ENCODE data around the gene SYT8. TPM values are rescaled to one million over a fixed set of nuclear protein-coding genes. Genes with fewer than 3 reads are reported as not detected.

The SYT8 gene
- total RNA-seq, 1 donor from 2014 or later, result not detected

DNA sequence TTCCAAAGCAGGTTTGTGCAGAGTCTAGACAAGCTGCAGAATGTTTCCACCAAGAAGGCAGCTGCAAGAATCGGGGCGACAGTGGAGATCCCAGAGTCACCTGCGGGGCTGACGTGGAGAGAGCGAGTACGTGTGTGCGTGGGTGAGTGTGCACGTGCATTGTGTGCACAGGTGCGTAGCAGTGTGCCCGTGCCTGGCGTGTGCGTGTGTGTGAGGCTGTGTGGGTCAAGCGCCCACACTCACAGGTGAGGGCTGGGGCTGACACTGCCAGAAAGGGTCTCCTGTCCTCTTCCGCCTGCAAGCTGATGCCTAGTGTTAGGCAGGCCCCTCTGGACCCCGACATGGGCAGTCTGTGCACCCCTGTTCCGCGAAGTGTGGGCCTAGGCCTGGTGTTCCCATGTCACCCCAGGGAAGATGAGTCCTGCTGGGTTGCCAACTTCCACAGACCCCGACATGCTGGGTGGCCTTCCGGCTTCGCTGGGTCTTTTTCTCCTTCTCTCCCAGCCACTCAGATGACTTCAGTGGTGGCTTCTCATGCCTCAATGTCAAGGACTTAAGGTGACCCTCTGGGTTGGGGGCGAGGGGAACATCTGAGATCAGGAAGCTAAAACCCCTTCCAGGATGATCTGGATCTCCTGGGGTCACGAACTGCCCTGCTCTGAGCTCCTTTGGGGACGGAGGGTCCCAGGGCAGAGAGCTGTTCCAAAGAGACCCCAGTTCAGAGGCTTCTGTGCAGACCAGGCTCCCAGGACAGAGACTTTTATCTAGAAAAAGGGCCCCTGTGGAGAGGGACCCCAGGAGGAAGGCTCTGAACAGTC lies 10.4 kb upstream of the SYT8 start:
- Histone ChIP-seq H3K36me3 (no peaks in the 10 kb centered on the region), H3K9me3 (replicated peaks) (peaks cover 1% of the 10 kb centered on the region), H3K27ac (replicated peaks) (no peak overlapping the region), H3K4me1 (peaks cover 16% of the 10 kb centered on the region), H3K4me3 (no peak overlapping the region), H3K27me3 (ENCODE audit: low read depth) (peaks cover 19% of the 10 kb centered on the region)
- TF ChIP-seq, protein P1, sequence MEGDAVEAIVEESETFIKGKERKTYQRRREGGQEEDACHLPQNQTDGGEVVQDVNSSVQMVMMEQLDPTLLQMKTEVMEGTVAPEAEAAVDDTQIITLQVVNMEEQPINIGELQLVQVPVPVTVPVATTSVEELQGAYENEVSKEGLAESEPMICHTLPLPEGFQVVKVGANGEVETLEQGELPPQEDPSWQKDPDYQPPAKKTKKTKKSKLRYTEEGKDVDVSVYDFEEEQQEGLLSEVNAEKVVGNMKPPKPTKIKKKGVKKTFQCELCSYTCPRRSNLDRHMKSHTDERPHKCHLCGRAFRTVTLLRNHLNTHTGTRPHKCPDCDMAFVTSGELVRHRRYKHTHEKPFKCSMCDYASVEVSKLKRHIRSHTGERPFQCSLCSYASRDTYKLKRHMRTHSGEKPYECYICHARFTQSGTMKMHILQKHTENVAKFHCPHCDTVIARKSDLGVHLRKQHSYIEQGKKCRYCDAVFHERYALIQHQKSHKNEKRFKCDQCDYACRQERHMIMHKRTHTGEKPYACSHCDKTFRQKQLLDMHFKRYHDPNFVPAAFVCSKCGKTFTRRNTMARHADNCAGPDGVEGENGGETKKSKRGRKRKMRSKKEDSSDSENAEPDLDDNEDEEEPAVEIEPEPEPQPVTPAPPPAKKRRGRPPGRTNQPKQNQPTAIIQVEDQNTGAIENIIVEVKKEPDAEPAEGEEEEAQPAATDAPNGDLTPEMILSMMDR (IDR thresholded peaks at IDR 0.05; ENCODE audit: borderline replicate concordance), result no peak
- intact Hi-C loops (cut with micrococcal nuclease), result no loop called here
- no peak for DNase-seq

DNA sequence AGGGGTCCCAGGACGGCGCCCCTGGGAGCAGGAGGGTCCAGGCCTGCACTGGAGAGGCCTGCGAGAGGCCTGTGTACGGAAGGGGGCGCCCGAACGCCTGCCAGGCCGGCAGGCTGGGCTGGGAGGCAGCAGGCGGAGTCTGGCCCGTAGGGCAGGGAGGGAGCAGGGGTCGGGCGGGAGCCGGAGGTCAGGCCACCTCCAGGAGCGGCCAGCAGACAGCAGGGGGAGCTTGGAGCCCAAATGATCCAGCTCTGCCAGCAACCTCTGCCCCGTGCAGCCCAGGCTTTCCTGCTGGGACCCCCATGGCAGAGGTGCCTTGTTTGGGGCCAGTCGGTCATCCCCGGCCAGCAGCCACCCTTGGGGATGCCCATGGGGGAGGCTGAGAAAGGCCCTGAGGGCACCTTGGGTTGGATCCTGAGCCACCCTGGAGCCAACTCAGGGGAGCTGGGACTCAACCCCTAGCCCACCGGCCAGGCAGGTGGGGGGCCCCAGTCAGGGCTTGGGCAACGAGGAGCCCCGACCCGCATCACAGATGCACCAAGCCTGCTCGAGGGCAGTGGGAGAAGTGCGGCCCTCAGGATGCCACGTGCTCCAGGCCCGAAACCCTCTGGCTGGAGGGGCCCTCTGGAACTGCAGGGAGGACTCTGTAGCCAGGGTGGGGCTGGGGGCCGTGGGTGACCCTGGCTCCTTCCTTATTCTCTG lies 9.6 kb upstream of the SYT8 start:
- intact Hi-C loops (cut with micrococcal nuclease), result no loop called here
- TF ChIP-seq, protein P1 (IDR thresholded peaks at IDR 0.05; ENCODE audit: borderline replicate concordance), result peak; percentile 54
- H3K4me3 ChIP-seq, result no peak overlapping the region
- DNase-seq, result peak; percentile 50
- H3K36me3 ChIP-seq, result no peaks in the 10 kb centered on the region
- peaks cover 16% of the 10 kb centered on the region for H3K4me1 ChIP-seq
- no peaks in the 10 kb centered on the region for H3K9me3 ChIP-seq (replicated peaks)
- H3K27me3 ChIP-seq (ENCODE audit: low read depth), result peaks cover 21% of the 10 kb centered on the region
- no peak overlapping the region for H3K27ac ChIP-seq (replicated peaks)

DNA sequence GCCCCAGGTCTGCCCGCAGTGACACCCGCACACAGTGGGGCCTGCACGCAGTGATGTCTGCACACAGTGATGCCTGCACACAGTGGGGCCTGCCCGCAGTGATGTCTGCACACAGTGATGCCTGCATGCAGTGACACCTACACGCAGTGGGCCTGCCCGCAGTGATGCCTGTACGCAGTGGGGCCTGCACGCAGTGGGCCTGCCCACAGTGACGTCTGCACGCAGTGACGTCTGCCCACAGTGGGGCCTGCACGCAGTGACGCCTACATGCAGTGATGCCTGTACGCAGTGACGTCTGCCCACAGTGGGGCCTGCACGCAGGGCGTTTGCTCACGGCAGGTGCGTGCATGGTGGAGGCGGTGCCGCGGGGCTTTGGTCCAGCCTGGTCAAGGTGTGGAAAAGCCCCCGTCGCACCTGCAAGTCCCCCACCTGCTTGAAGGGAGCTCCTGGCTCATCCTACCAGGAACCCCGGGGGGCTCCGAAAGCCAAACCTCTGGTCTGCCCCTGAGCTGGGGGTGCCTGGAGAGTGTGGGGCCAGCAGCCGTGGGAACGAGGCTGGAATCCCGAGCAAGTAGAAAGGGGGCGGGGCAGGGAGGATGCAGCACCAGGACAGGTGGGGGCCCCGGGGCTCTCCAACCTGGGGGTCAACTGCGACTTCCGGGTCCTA lies 8.9 kb upstream of the SYT8 start:
- no peak for DNase-seq
- no peaks in the 10 kb centered on the region for H3K9me3 ChIP-seq (replicated peaks)
- peaks cover 21% of the 10 kb centered on the region for H3K27me3 ChIP-seq (ENCODE audit: low read depth)
- TF ChIP-seq, protein P1 (IDR thresholded peaks at IDR 0.05; ENCODE audit: borderline replicate concordance), result no peak
- peaks cover 16% of the 10 kb centered on the region for H3K4me1 ChIP-seq
- intact Hi-C loops (cut with micrococcal nuclease), result no loop called here
- H3K27ac ChIP-seq (replicated peaks), result no peak overlapping the region
- H3K4me3 ChIP-seq, result no peak overlapping the region
- no peaks in the 10 kb centered on the region for H3K36me3 ChIP-seq

DNA sequence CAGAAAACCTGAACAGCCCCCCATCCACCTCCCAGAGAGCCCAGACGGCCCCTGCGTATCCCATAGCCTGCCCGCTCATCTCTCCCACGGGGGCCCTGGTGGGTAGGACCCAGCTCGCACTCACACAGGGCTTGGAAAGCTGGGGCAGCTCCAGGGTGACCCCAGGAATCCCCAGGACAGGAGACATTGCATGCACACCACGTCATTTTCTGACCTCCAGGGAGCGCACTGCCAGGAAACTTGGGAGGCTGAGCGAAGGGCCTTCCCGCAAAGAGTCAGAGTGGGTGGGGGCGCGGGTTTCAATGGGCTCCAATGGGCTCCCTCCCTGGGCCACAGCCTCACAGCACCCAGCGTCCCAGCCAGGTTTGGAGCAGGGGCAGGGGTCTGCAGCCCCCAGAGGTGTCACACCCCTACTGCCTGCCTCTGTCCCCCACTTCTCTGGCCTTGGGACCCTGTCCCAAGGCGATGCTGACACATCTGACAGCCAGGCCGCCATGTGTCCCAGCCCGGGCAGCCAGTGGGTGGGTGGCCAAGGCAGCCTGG lies 8.2 kb upstream of the SYT8 start:
- DNase-seq, result no peak
- H3K27me3 ChIP-seq (ENCODE audit: low read depth), result peaks cover 28% of the 10 kb centered on the region
- H3K9me3 ChIP-seq (replicated peaks), result no peaks in the 10 kb centered on the region
- H3K4me3 ChIP-seq, result no peak overlapping the region
- TF ChIP-seq, protein P1 (IDR thresholded peaks at IDR 0.05; ENCODE audit: borderline replicate concordance), result no peak
- H3K27ac ChIP-seq (replicated peaks), result peak overlapping the region; percentile 16
- H3K36me3 ChIP-seq, result no peaks in the 10 kb centered on the region
- intact Hi-C loops (cut with micrococcal nuclease), result no loop called here
- peaks cover 16% of the 10 kb centered on the region for H3K4me1 ChIP-seq

DNA sequence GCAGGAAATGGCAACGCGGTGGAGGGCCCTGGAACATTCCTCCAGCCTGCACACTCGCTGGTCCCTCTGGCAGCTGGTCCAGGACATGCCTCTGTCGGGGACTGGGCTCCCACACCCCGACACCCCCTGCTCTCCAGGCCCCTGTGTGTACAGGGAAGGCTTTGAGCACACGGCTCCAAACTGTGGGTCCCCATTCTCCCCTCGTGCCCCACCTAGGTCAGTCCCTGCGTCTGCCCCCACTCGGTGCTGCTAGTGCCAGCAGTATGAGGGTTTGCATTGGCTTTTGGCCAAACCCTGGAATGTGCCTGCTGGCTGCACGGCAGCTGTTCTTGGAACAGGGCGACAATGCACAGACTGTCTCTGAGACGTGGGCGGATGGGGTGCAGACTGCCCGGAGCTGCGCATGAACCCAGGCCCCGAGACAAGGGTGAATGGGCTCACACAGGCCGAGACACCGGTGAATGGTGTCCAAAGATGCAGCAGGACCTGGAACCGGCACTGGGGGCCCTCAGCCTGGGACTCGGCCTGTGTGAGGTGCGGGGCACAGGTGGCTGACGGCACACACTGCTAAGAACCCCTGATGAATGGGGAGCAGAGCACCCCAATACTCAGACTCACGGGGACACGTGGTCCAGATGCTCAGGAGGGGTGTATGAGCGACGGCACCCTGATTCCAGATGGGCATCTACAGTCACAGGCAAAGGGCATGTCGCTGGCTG lies 7.5 kb upstream of the SYT8 start:
- H3K27me3 ChIP-seq (ENCODE audit: low read depth), result peaks cover 34% of the 10 kb centered on the region
- H3K4me3 ChIP-seq, result no peak overlapping the region
- H3K9me3 ChIP-seq (replicated peaks), result no peaks in the 10 kb centered on the region
- TF ChIP-seq, protein P1 (IDR thresholded peaks at IDR 0.05; ENCODE audit: borderline replicate concordance), result no peak
- no peak for DNase-seq
- intact Hi-C loops (cut with micrococcal nuclease), result no loop called here
- H3K27ac ChIP-seq (replicated peaks), result peak overlapping the region; percentile 16
- no peaks in the 10 kb centered on the region for H3K36me3 ChIP-seq
- peaks cover 19% of the 10 kb centered on the region for H3K4me1 ChIP-seq

Measured in left ventricle myocardium inferior (tissue), 1 donor.